Stimulated activated naive CD4-positive, alpha-beta T cell (primary cell): ENCODE measurements around the gene NSD2.

ENCODE experiments used
- DNase-seq, 6 experiments: peaks; one replicate each; lab custom pipeline; 2025; lab: John Stamatoyannopoulos, UW

Gene NSD2

GRCh38 chr4:1864076-1865008 lies 6.9 kb upstream of the NSD2 start:
- DNase-seq: no peak

GRCh38 chr4:1866189-1866661 lies 5.0 kb upstream of the NSD2 start:
- no peak for DNase-seq

DNA sequence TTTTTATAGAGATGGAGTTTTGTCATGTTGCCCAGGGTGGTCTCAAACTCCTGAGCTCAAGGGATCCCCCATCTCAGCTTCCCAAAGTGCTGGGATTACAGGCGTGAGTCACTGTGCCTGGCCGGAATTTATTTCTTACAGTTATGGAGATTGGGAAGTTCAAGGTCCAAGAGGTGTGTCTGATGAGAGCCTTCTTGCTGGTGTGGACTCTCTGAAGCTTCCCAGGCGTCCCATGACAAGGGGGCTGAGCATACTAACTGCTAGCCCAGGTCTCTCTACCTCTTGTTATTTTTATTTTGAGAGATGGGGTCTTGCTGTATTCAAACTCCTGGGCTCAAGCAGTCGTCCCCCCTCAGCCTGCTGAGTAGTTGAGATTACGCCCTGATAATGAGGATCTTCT lies 2.9 kb upstream of the NSD2 start:
- DNase-seq: no peak

GRCh38 chr4:1868912-1869311 lies 2.3 kb upstream of the NSD2 start:
- no peak for DNase-seq

DNA sequence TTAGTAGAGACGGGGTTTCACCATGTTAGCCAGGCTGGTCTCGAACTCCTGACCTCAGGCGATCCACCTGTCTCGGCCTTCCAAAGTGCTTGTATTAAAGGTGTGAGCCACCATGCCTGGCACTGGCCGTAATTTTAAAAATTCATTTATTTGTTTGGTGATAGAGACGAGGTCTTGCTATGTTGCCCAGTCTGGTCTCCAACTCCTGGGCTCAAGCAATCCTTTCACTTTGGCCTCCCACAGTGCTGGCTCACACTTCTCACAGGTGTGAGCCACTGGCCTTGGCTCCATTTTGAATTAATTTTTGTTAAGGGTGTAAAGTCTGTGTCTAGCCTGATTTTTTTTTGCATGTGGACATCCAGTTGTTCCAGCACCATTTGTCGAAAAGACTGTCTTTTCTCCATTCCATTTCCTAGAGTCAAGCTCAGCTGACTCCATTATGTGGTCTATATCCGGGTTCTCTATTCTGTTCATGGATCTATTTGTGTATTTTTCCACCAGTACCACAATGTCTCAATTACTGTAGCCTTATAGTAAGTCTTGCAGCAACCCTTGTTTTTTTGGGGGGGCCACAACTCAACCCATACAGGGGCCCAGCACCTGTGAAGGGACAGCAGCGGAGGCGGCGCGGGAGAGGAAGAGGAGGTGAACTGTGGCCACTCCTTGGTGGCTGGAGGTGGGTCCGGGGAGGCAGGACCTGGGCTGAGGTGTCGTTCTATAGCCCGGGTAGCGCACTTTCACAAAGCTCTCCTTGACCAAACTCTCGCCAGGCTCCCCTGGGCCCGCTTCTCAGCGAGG lies 1.5 kb upstream of the NSD2 start:
- no peak for DNase-seq

DNA sequence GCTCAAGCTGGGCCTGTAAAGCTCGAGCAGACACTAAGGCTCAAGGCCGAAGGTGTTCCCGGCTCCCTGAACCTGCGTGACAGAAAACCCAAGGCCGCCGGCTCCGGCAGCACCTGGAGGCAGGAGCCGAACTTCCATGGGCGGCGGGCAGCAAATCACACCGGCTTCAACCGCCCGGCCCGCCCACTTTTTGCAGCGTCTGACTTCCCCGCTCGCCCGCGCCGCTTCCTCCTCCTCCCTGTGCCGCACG lies 940 bp upstream of the NSD2 start:
- DNase-seq: peak in 4 of 6 experiments; percentile 76 to 88 (median 82)

- no peak for DNase-seq
Observed at GRCh38 chr4:1871471-1872021, 353 bp downstream of the NSD2 start.

DNA sequence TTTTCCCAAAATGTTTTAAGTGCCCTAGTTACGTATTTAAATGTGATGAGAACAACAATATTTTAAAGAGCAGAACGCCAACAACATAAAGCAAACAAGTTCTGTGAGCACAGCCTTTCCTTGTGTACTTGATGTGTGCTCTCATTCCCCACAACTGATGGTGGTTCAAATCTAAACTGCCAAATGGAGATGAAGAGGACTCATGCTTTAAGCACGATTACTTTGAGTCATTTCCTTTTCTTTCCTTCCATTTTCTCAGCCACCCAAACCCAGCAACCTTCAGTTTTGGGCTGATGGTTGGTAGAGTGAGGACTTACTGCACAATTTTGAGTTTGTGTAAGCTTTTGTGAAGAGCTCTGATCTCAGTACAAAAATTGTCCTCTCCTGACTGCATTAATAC lies 1.7 kb downstream of the NSD2 start:
- DNase-seq: peak in 1 of 6 experiments; percentile 35

- DNase-seq: no peak
Observed at GRCh38 chr4:1873291-1873690, 2.1 kb downstream of the NSD2 start.

DNA sequence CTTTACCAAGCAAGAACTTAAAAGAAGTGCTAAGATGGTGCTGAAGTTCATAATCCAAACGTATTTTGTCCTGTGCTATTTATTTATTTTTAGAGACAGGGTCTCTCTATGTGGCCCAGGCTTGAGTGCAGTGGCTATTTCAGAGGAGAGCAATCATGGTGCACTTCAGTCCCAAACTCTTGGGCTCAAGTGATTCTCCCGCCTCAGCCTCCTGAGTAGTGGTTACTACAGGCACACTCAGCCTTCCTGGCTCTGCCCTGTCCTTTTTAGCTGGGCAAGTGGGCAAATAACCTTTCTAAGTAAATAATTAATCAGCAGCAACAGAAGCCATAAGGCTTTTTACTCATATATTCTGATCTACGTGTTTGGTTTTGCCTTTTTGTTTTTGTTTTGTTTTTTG lies 2.6 kb downstream of the NSD2 start:
- DNase-seq: no peak

DNA sequence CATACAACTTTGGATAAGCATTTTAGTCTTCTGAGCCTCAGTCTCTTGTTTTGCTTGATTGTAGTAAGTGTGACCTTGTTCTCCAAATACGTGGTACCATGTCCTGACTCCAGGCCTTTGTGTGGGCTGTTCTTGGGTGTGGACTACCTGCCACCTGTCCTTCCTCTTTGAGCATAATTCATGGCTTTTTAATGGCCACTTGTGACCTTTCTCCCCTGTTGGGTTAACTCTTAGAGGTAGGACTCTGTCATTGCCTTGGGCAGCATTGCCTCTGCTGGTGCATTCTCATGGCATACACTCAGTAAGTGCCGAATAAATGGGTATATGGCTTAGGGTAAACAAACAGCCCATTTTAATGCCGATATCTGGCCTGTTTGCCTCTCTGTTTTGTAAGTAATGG lies 3.0 kb downstream of the NSD2 start:
- DNase-seq: no peak

DNA sequence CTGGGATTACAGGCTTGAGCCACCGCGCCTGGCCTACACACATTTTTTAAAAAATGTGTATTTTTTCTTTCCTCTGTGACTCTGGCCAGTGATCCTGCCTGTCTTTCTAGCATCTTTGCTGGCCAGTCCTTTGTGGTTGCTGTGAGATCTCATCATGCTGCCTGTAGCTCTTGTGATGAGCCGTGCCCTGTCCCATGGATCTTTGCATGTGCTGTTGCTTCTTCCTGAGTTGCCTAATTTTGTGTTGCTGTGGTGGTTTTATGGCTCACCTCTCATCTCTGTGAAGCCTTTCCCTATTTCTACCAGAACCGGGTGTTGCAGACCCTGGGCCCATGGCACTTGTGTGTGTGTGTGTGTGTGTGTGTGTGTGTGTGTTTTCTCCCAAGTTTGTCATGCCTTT lies 8.3 kb downstream of the NSD2 start:
- no peak for DNase-seq

- DNase-seq: no peak
Observed at GRCh38 chr4:1880332-1880731, 9.1 kb downstream of the NSD2 start.

GRCh38 chr4:1882850-1883271 lies 11.7 kb downstream of the NSD2 start:
- DNase-seq: no peak

GRCh38 chr4:1883583-1883982 lies 12.4 kb downstream of the NSD2 start:
- DNase-seq: no peak

DNA sequence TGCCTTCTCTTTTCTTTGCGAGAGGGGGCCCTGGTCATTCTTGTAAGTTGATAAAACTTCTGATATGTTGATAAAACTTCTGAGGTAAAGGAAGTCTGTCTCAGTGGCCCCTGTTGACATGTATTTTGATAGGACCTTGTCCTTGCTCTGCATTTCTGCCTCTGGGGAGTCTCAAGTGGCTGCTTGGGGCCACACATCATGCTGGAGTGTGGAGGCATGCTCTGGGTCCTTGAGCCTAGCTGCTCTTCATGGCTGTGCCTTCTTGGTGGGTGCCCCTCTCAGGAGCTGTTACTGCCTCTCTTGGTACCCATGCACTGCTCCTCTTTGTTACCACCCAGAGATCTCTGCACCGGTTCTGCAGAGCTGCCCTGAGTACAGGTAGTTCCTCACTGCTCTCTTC lies 14.2 kb downstream of the NSD2 start:
- DNase-seq: no peak

DNA sequence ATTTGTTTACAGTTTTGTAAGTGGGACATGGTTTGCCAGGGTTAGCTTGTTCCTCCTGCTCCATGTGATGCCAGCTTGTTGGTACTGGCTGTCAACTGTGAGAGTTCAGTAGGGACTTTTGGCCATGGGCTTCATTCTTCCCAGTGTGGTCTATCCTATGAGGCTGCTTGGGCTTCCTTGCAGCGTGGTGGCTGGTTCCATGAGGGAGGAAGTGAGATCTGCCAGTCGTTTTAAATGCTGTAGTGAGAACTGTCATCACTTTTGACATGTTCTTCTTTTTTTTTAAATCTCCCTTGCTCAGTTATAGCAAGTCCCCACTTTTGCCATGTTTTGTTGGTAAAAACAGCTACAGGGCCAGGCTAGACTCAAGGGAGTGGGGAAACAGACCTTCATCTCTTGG lies 15.9 kb downstream of the NSD2 start:
- no peak for DNase-seq

- DNase-seq: no peak
Observed at GRCh38 chr4:1890979-1891570, 19.9 kb downstream of the NSD2 start.

- no peak for DNase-seq
Observed at GRCh38 chr4:1895971-1896657, 24.9 kb downstream of the NSD2 start.

GRCh38 chr4:1896658-1896991 lies 25.4 kb downstream of the NSD2 start:
- no peak for DNase-seq

- no peak for DNase-seq
Observed at GRCh38 chr4:1898007-1898406, 26.8 kb downstream of the NSD2 start.

DNA sequence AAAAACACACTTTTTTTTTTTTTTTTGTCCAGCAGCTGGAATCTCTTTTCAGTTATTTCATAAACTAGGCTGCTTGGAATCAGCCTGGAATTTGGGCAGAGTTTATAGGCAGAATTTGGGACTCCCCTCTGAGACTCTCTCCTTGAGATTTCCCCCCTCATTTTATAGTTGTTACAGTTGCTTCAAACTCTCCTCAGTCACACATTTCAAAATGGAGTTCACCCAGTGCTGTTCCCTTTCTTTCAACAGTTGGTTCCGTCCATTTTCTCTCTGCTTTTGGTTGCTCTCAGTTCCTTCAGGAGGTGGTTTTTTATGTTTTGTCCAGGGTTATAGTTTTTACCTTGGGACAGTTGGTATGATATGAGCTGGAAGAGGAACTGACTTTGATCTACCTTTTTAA lies 27.5 kb downstream of the NSD2 start:
- no peak for DNase-seq
